GM18951 (cell line): ENCODE results near the gene PRKCH.

ENCODE experiments used
- POLR2A ChIP-seq: IDR thresholded peaks from 4 replicates; pipeline ENCODE4 v1.6.1; 2011; ENCODE audit warnings: mild to moderate bottlenecking; ENCODE audit not compliant: insufficient read length, insufficient read depth; ENCODE audit errors: extremely low read depth
- in situ Hi-C: fragments of 300-500 bp; cut with MboI; formaldehyde crosslinking; loops from one replicate; pipeline ENCODE4 v1.12.0; 2022; ENCODE audit warnings: low sequenced_read_pairs, mixed read lengths, inconsistent platforms; ENCODE audit not compliant: unreplicated experiment

Gene PRKCH

GRCh38 chr14:61350427-61351270, 29.3 kb downstream of the PRKCH start:
- no peak for TF ChIP-seq POLR2A
- in situ Hi-C loops = no loop called here

- TF ChIP-seq POLR2A = no peak
- in situ Hi-C loops = no loop called here
These were observed 30.1 kb downstream of the PRKCH start for GRCh38 chr14:61351477-61351876.

DNA sequence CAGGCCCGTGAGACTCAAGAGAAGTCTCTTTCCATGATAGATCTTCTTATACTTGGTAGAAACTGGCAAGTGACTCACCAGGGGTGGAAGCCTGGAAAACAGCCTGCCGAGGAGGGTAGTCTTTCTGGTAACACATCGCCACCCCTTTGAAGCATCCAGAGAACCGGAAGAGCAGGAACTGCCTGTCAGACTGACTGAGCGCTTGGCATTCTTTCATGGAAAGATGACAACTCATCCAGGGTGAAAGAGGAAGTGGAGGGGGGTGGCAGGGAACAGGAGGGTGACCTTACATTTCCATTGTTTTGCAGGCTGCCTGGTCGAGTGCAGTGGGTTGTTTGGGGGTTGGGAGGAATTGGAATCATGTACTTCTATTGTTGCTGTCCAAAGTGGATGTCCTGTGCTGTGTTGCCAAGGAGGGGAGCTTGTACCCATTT, 34.5 kb downstream of the PRKCH start:
- in situ Hi-C loops = no loop called here

GRCh38 chr14:61357123-61357522, 35.7 kb downstream of the PRKCH start:
- TF ChIP-seq POLR2A = no peak
- in situ Hi-C loops = no loop called here

More for the DNA sequence above, 34.5 kb downstream of the PRKCH start:
- TF ChIP-seq POLR2A = no peak

- in situ Hi-C loops = no loop called here
- no peak for TF ChIP-seq POLR2A
These were observed 37.3 kb downstream of the PRKCH start for GRCh38 chr14:61358554-61359226.

DNA sequence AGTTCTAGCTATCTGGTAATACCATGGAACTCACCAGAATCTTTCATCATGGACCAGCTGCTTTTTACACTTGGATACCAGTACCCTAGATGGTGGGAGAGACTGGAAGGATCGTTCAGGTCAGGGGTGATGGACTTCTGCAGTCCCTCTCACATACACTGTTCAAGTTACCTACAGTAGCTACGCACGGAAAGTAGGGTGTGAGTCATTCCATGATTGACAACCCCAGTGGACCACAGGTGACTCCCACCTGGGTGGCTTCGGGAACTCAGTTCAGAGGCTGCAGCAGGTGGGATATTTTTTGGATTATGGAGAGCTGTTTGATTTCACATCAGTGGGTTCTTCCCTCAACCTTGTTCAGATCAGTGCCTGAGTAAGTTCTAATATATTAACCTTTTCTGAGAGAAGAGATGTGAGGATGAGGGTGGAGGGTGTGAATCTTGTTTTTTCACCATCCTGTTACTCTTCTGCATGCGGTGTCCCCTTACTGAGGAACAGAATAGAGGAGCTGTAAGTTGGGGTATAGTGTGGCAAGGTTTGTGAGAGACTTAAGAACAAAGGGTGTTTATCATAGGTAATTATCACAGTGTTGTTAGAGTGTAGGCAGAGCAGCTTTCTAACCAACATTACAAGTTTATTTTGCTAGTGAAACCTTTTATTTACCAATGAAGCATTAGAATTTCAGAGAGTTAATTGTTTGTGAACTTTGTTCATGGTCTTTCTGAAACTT, 39.6 kb downstream of the PRKCH start:
- no peak for TF ChIP-seq POLR2A
- in situ Hi-C loops = no loop called here

- in situ Hi-C loops = no loop called here
- no peak for TF ChIP-seq POLR2A
These were observed 40.8 kb downstream of the PRKCH start for GRCh38 chr14:61362072-61362750.

DNA sequence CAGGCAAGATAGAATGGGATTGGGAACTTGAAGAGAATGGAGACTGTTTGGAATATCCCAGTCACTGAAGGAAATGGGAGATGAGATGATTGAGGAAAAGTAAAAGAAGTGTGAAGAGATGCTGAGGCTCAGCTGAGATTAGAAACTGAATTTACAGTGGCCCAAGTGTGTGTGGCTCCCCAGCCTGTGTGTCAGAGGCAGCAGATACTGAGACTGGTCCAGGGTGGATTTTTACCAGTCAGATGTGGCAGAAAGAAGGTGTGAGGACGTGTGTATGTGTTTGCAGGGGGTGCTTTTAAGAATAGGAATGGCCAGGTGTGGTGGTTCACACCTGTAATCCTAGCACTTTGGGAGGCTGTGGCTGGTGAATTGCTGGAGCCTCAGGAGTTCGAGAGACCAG, 42.9 kb downstream of the PRKCH start:
- no peak for TF ChIP-seq POLR2A
- in situ Hi-C loops = no loop called here

- TF ChIP-seq POLR2A = no peak
- in situ Hi-C loops = no loop called here
These were observed 44.4 kb downstream of the PRKCH start for GRCh38 chr14:61365667-61366212.

- in situ Hi-C loops = no loop called here
- TF ChIP-seq POLR2A = no peak
These were observed 46.8 kb downstream of the PRKCH start for GRCh38 chr14:61368114-61368710.

GRCh38 chr14:61368781-61369453, 47.5 kb downstream of the PRKCH start:
- no peak for TF ChIP-seq POLR2A

DNA sequence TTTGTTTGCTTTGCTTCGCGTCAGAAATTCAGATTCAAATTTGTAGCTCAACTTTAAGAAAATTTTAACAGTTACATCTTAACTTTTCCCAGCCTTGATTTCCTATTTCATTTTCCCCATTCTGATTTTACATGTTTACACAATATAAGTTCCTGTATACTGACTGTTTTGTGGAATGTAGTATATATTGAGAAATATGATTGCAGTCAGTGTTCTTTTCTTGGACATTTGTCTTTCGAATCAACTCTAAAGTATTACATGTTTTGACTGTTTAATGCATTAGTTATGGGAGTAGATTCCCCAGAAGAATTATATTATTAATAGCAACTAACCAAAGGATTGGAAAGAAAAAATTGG, 48.1 kb downstream of the PRKCH start:
- no peak for TF ChIP-seq POLR2A
- in situ Hi-C loops = no loop called here

More at GRCh38 chr14:61368781-61369453, 47.5 kb downstream of the PRKCH start:
- in situ Hi-C loops = no loop called here
